A549 treated with dexamethasone at 1 μM for 4 hours (cell line): Measurements from ENCODE around the gene PITX3. TPM values are rescaled to one million over a fixed set of nuclear protein-coding genes. Genes with fewer than 3 reads are reported as not detected.

ENCODE experiments used
- total RNA-seq: library from RNA; stranded (reverse); fragments of 200-300 nt; extraction: Qiagen RNA extraction; gene quantifications from 5 replicates; pipeline ENCODE4 v1.2.3, GENCODE V29; 2022

The PITX3 gene
- total RNA-seq, result 0.89 to 1.5 TPM (median 1.1 TPM) in 5 replicates

GRCh38 chr10:102241444-102242117 lies at the start of gene PITX3:
TSS of gene PITX3 (minus strand) at chr10:102241512. CDS start at chr10:102232080, 9,432 bp downstream.

GRCh38 chr10:102245082-102245931 lies 4.0 kb upstream of the PITX3 start, which contains the start of gene GBF1:
TSS of gene GBF1 (plus strand) at chr10:102245532. CDS start at chr10:102258939, 13,407 bp downstream.

GRCh38 chr10:102225646-102226541 lies 15.4 kb downstream of the PITX3 start, which contains the start of gene ELOVL3:
TSS of gene ELOVL3 (plus strand) at chr10:102226299. CDS start at chr10:102226549, 250 bp downstream.

Other genes starting within 250 kb of the PITX3 start
- 9.7 to 11.5 TPM (median 11.0 TPM) in 5 replicates for gene ARMH3, start 185.3 kb downstream of the PITX3 start, total RNA-seq
- gene HPS6, start 176.2 kb downstream of the PITX3 start, total RNA-seq, result 26.7 to 37.1 TPM (median 32.9 TPM) in 5 replicates
- 23.8 to 36.7 TPM (median 36.2 TPM) in 5 replicates for gene LDB1, start 121.1 kb downstream of the PITX3 start, total RNA-seq
- gene PPRC1, start 108.5 kb downstream of the PITX3 start, total RNA-seq, result 39.1 to 63.8 TPM (median 62.3 TPM) in 5 replicates
- gene NOLC1, start 89.1 kb downstream of the PITX3 start, total RNA-seq, result 157 to 178 TPM (median 169 TPM) in 5 replicates
- 0.21 to 0.37 TPM (median 0.34 TPM) in 5 replicates for gene ELOVL3, start 15.2 kb downstream of the PITX3 start, total RNA-seq
- 16.6 to 29.9 TPM (median 28.2 TPM) in 5 replicates for gene GBF1, start 4.0 kb upstream of the PITX3 start, total RNA-seq
- 35.3 to 54.1 TPM (median 45.2 TPM) in 5 replicates for gene NFKB2, start 154.2 kb upstream of the PITX3 start, total RNA-seq
- 0.11 to 0.68 TPM (median 0.38 TPM) in 5 replicates for gene PSD, start 177.3 kb upstream of the PITX3 start, total RNA-seq
- 5.8 to 9.3 TPM (median 6.9 TPM) in 5 replicates for gene FBXL15, start 179.3 kb upstream of the PITX3 start, total RNA-seq
- 57.5 to 64.7 TPM (median 60.7 TPM) in 5 replicates for gene CUEDC2, start 191.1 kb upstream of the PITX3 start, total RNA-seq
- 0.07 to 0.25 TPM (median 0.13 TPM) in 5 replicates for gene C10orf95, start 210.0 kb upstream of the PITX3 start, total RNA-seq